Mesendoderm (in vitro differentiated cells): Measurements from ENCODE around the gene PLEKHJ1.
A peak's percentile ranks its signal among the peaks of the same experiment; 100 is the strongest.

Source experiments
- DNase-seq: peaks from one replicate; pipeline ENCODE4 v3.0.0; 2013
- H2AK5ac ChIP-seq: 2 replicates; pipeline ENCODE4 v1.6.1; 2013; ENCODE audit warnings: low read length, inconsistent platforms
- H2BK120ac ChIP-seq: 2 replicates; pipeline ENCODE4 v1.6.1; 2013; ENCODE audit warnings: low read depth, mild to moderate bottlenecking, low read length, moderate library complexity, mixed read lengths
- H2BK15ac ChIP-seq: replicated peaks from 2 replicates; pipeline ENCODE4 v1.6.1; 2013; ENCODE audit warnings: low read depth, mild to moderate bottlenecking, moderate library complexity
- H2BK5ac ChIP-seq: 2 replicates; pipeline ENCODE4 v1.6.1; 2013; ENCODE audit warnings: low read length, inconsistent platforms
- H3K18ac ChIP-seq: 2 replicates; pipeline ENCODE4 v1.6.1; 2013; ENCODE audit warnings: mild to moderate bottlenecking, low read length, mixed read lengths
- H3K23ac ChIP-seq: one replicate; pipeline ENCODE4 v1.6.1; 2013; ENCODE audit warnings: low read length
- H3K27ac ChIP-seq: 2 replicates; pipeline ENCODE4 v1.5.1; 2013; ENCODE audit warnings: low read depth, mild to moderate bottlenecking, inconsistent platforms, low read length, moderate library complexity
- H3K27me3 ChIP-seq: 2 replicates; pipeline ENCODE4 v1.6.1; 2013; ENCODE audit warnings: low read length, control low read depth, mild to moderate bottlenecking, inconsistent platforms; ENCODE audit not compliant: insufficient read depth, poor library complexity
- H3K36me3 ChIP-seq: 2 replicates; pipeline ENCODE4 v1.6.1; 2013; ENCODE audit warnings: low read length, inconsistent platforms; ENCODE audit not compliant: control insufficient read depth, insufficient read depth
- H3K4ac ChIP-seq: one replicate; pipeline ENCODE4 v1.6.1; 2013; ENCODE audit warnings: low read depth, mild to moderate bottlenecking, low read length, moderate library complexity
- H3K4me1 ChIP-seq: 2 replicates; pipeline ENCODE4 v1.6.1; 2013; ENCODE audit warnings: low read depth, low read length, inconsistent platforms; ENCODE audit not compliant: control insufficient read depth
- H3K4me2 ChIP-seq: 2 replicates; pipeline ENCODE4 v1.6.1; 2013; ENCODE audit warnings: low read length
- H3K4me3 ChIP-seq: 2 replicates; pipeline ENCODE4 v1.5.1; 2013; ENCODE audit warnings: mild to moderate bottlenecking, low read length
- H3K56ac ChIP-seq: one replicate; pipeline ENCODE4 v1.6.1; 2013; ENCODE audit warnings: low read length
- H3K79me1 ChIP-seq: 2 replicates; pipeline ENCODE4 v1.6.1; 2013; ENCODE audit warnings: low read length, inconsistent platforms
- H3K79me2 ChIP-seq: 2 replicates; pipeline ENCODE4 v1.6.1; 2013; ENCODE audit warnings: mild to moderate bottlenecking, low read length; ENCODE audit not compliant: control insufficient read depth, insufficient read depth
- H3K9ac ChIP-seq: 2 replicates; pipeline ENCODE4 v1.6.1; 2013; ENCODE audit warnings: low read length, inconsistent platforms
- H4K5ac ChIP-seq: one replicate; pipeline ENCODE4 v1.6.1; 2013; ENCODE audit warnings: low read length
- H4K8ac ChIP-seq: one replicate; pipeline ENCODE4 v1.6.1; 2013; ENCODE audit warnings: low read depth, mild to moderate bottlenecking, control low read depth, low read length, moderate library complexity
- WGBS: extraction: QIAGEN DNeasy Blood & Tissue Kit; methylation state at CpG from one replicate; pipeline ENCODE4 v1.1.7; 2013; ENCODE audit warnings: low lambda C conversion rate, missing lambda C conversion rate; ENCODE audit not compliant: insufficient coverage; ENCODE audit errors: extremely low coverage; 5-methylcytosine and 5-hydroxymethylcytosine counted together

PLEKHJ1 gene

GRCh38 chr19:2254064-2254872 lies 18.1 kb upstream of the PLEKHJ1 start:
- Histone ChIP-seq H3K79me2 (no peaks in the 10 kb centered on the region), H3K56ac (no peak overlapping the region), H4K8ac (no peak overlapping the region), H4K5ac (no peak overlapping the region), H2BK15ac (no peak overlapping the region), H2AK5ac (no peak overlapping the region), H3K36me3 (no peaks in the 10 kb centered on the region), H3K4me1 (no peaks in the 10 kb centered on the region), H3K27ac (no peak overlapping the region), H2BK5ac (no peak overlapping the region), H3K18ac (no peak overlapping the region), H3K4me2 (peak overlapping the region; percentile 9), H3K4me3 (no peak overlapping the region), H3K23ac (no peak overlapping the region), H3K4ac (no peak overlapping the region), H2BK120ac (no peak overlapping the region), H3K79me1 (no peaks in the 10 kb centered on the region), H3K9ac (no peak overlapping the region), H3K27me3 (no peaks in the 10 kb centered on the region)
- no CpG with 5 or more reads among the region's 20 CpGs for WGBS
- DNase-seq = peak; percentile 84

GRCh38 chr19:2253106-2254063 lies 17.3 kb upstream of the PLEKHJ1 start:
- Histone ChIP-seq H3K18ac (no peak overlapping the region), H4K5ac (no peak overlapping the region), H3K4me3 (no peak overlapping the region), H3K36me3 (peaks cover 2% of the 10 kb centered on the region), H4K8ac (no peak overlapping the region), H3K27me3 (no peaks in the 10 kb centered on the region), H3K79me2 (no peaks in the 10 kb centered on the region), H3K56ac (peak overlapping the region; percentile 57), H3K27ac (no peak overlapping the region), H3K4me2 (peak overlapping the region; percentile 26), H3K4me1 (no peaks in the 10 kb centered on the region), H3K79me1 (no peaks in the 10 kb centered on the region), H2BK120ac (no peak overlapping the region), H2AK5ac (no peak overlapping the region), H3K4ac (no peak overlapping the region), H3K23ac (no peak overlapping the region), H3K9ac (peak overlapping the region; percentile 57), H2BK15ac (no peak overlapping the region), H2BK5ac (no peak overlapping the region)
- WGBS = no CpG with 5 or more reads among the region's 77 CpGs
- DNase-seq = peak; percentile 67

GRCh38 chr19:2252797-2253105 lies 16.6 kb upstream of the PLEKHJ1 start:
- H2BK5ac ChIP-seq = no peak overlapping the region
- peak overlapping the region; percentile 26 for H3K4me2 ChIP-seq
- no peak overlapping the region for H3K18ac ChIP-seq
- H2AK5ac ChIP-seq = no peak overlapping the region
- no peaks in the 10 kb centered on the region for H3K4me1 ChIP-seq
- WGBS = no CpG with 5 or more reads among the region's 18 CpGs
- H3K27me3 ChIP-seq = no peaks in the 10 kb centered on the region
- H3K79me1 ChIP-seq = no peaks in the 10 kb centered on the region
- no peak overlapping the region for H3K23ac ChIP-seq
- H3K56ac ChIP-seq = peak overlapping the region; percentile 57
- no peak overlapping the region for H4K5ac ChIP-seq
- H2BK120ac ChIP-seq = no peak overlapping the region
- no peak for DNase-seq
- no peak overlapping the region for H2BK15ac ChIP-seq
- H3K4me3 ChIP-seq = no peak overlapping the region
- H4K8ac ChIP-seq = no peak overlapping the region
- H3K9ac ChIP-seq = peak overlapping the region; percentile 57
- no peak overlapping the region for H3K4ac ChIP-seq
- no peak overlapping the region for H3K27ac ChIP-seq
- H3K79me2 ChIP-seq = no peaks in the 10 kb centered on the region
- peaks cover 2% of the 10 kb centered on the region for H3K36me3 ChIP-seq

- H3K4ac ChIP-seq = no peak overlapping the region
- H2BK15ac ChIP-seq = no peak overlapping the region
- no peak overlapping the region for H3K27ac ChIP-seq
- no peak overlapping the region for H3K23ac ChIP-seq
- H3K18ac ChIP-seq = no peak overlapping the region
- peaks cover 3% of the 10 kb centered on the region for H3K36me3 ChIP-seq
- no peak overlapping the region for H4K8ac ChIP-seq
- H3K56ac ChIP-seq = no peak overlapping the region
- no peak overlapping the region for H2BK120ac ChIP-seq
- H4K5ac ChIP-seq = no peak overlapping the region
- no peak overlapping the region for H2BK5ac ChIP-seq
- H3K79me1 ChIP-seq = no peaks in the 10 kb centered on the region
- DNase-seq = no peak
- no peak overlapping the region for H3K4me3 ChIP-seq
- H3K27me3 ChIP-seq = no peaks in the 10 kb centered on the region
- H2AK5ac ChIP-seq = no peak overlapping the region
- WGBS = no CpG with 5 or more reads among the region's 74 CpGs
- H3K9ac ChIP-seq = no peak overlapping the region
- H3K79me2 ChIP-seq = no peaks in the 10 kb centered on the region
- H3K4me2 ChIP-seq = no peak overlapping the region
- H3K4me1 ChIP-seq = no peaks in the 10 kb centered on the region
Observed at GRCh38 chr19:2252055-2252796, 16.1 kb upstream of the PLEKHJ1 start.

DNA sequence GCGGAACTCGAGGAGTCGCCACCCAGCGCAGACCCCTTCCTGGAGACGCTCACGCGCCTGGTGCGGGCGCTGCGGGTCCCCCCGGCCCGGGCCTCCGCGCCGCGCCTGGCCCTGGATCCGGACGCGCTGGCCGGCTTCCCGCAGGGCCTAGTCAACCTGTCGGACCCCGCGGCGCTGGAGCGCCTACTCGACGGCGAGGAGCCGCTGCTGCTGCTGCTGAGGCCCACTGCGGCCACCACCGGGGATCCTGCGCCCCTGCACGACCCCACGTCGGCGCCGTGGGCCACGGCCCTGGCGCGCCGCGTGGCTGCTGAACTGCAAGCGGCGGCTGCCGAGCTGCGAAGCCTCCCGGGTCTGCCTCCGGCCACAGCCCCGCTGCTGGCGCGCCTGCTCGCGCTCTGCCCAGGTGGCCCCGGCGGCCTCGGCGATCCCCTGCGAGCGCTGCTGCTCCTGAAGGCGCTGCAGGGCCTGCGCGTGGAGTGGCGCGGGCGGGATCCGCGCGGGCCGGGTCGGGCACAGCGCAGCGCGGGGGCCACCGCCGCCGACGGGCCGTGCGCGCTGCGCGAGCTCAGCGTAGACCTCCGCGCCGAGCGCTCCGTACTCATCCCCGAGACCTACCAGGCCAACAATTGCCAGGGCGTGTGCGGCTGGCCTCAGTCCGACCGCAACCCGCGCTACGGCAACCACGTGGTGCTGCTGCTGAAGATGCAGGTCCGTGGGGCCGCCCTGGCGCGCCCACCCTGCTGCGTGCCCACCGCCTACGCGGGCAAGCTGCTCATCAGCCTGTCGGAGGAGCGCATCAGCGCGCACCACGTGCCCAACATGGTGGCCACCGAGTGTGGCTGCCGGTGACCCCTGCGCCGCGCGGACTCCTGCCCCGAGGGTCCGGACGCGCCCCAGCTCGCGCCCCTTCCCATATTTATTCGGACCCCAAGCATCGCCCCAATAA lies 15.3 kb upstream of the PLEKHJ1 start:
- no peak overlapping the region for H2BK15ac ChIP-seq
- no peaks in the 10 kb centered on the region for H3K79me1 ChIP-seq
- H3K27ac ChIP-seq = no peak overlapping the region
- no peak overlapping the region for H2AK5ac ChIP-seq
- H3K4me2 ChIP-seq = no peak overlapping the region
- H4K8ac ChIP-seq = no peak overlapping the region
- no peak overlapping the region for H3K4me3 ChIP-seq
- no peak overlapping the region for H2BK120ac ChIP-seq
- WGBS = no CpG with 5 or more reads among the region's 125 CpGs
- no peaks in the 10 kb centered on the region for H3K79me2 ChIP-seq
- no peak overlapping the region for H3K9ac ChIP-seq
- H3K23ac ChIP-seq = no peak overlapping the region
- no peak for DNase-seq
- H3K4ac ChIP-seq = no peak overlapping the region
- H3K56ac ChIP-seq = no peak overlapping the region
- no peak overlapping the region for H3K18ac ChIP-seq
- H2BK5ac ChIP-seq = no peak overlapping the region
- H4K5ac ChIP-seq = no peak overlapping the region
- peaks cover 6% of the 10 kb centered on the region for H3K36me3 ChIP-seq
- no peaks in the 10 kb centered on the region for H3K27me3 ChIP-seq
- H3K4me1 ChIP-seq = no peaks in the 10 kb centered on the region
